ENCODE data around the gene MEIS3.

DNA sequence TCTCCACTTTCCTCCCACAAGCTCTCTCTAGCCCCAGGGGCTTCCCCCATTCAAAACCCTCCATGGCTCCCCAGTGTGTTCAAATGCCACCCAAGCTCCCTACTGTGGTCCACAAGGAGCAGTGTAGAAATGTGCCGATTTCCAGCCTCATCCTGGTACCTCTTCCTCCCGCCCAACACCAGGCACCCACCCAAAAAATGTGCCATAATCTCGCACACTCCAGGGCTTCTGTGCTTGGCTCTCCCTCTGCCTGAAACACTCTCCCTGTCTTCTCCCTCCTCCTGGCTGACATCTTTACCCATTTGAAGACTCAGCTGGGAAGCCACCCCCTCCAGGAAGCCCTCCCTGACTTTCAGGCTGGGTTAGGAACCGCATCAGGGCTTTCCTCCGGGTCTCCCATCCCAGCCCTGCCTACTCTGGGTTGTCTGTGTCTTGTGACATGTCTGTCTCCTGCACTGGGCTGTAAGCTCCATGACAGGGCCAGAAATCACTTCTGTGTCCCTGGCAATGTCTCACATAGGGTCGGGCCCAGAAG is 16.6 kb upstream of the MEIS3 start:
- TF ChIP-seq POLR2A (IDR thresholded peaks at IDR 0.05) = no peak
- no peak for TF ChIP-seq EP300 (IDR thresholded peaks at IDR 0.05)
